SK-N-SH (cell line): ENCODE data around the gene ZNF469. TPM values are rescaled to one million over a fixed set of nuclear protein-coding genes. Genes with fewer than 3 reads are reported as not detected.

Experiments used
- CTCF ChIA-PET: fragments of 300-600, 350-600 bp; formaldehyde crosslinking; extraction: SDS; loops from one replicate; lab custom pipeline; 2021; lab: Yijun Ruan, JAX
- POLR2A ChIA-PET: fragments of 350-600 bp; sonication (Branson Sonifier 250); formaldehyde crosslinking; extraction: SDS; loops from one replicate; lab custom pipeline; 2020; ENCODE audit warnings: antibody characterized with exemption, inconsistent platforms; lab: Yijun Ruan, JAX
- DNase-seq: peaks from one replicate; pipeline ENCODE4 v3.0.0; 2012
- H2AFZ ChIP-seq: fragments of 200-600 bp; sonication (generic); 2 replicates; pipeline ENCODE4 v1.8.1; 2016; ENCODE audit warnings: antibody characterized with exemption, mild to moderate bottlenecking, low read depth
- H3F3A ChIP-seq: fragments of 200-600 bp; sonication (generic); replicated peaks from 2 replicates; pipeline ENCODE3; 2016; ENCODE audit warnings: antibody characterized with exemption, mild to moderate bottlenecking; ENCODE audit not compliant: insufficient read depth
- H3K27ac ChIP-seq, 2 experiments: fragments of 200-500 bp in 1 of 2; fragments of 200-600 bp in 1 of 2; sonication (Bioruptor generic) in 1 of 2; sonication (generic), shearing (Covaris generic) in 1 of 2; 2 replicates each; pipeline versions ENCODE4 v1.5.1 to v1.6.1; 2014 to 2016; ENCODE audit warnings: low read depth in 2 of 2, inconsistent platforms in 1 of 2, low read length in 1 of 2, mild to moderate bottlenecking in 1 of 2, mixed read lengths in 1 of 2
- H3K27me3 ChIP-seq: fragments of 200-600 bp; sonication (generic), shearing (Covaris generic); 2 replicates; pipeline ENCODE4 v1.6.1; 2016; ENCODE audit warnings: mixed run types; ENCODE audit not compliant: insufficient read depth
- H3K36me3 ChIP-seq, 2 experiments: fragments of 200-500 bp in 1 of 2; fragments of 200-600 bp in 1 of 2; sonication (Bioruptor generic) in 1 of 2; sonication (generic) in 1 of 2; replicated peaks in 1 of 2; 2 replicates each; pipeline versions ENCODE3 to v1.5.1; 2014 to 2016; ENCODE audit warnings: low read length in 1 of 2, mild to moderate bottlenecking in 1 of 2; ENCODE audit not compliant: insufficient read depth in 2 of 2, control insufficient read depth in 1 of 2
- H3K4me1 ChIP-seq, 2 experiments: fragments of 200-500 bp in 1 of 2; fragments of 200-600 bp in 1 of 2; sonication (Bioruptor generic) in 1 of 2; sonication (generic), shearing (Covaris generic) in 1 of 2; 2 replicates each; pipeline versions ENCODE4 v1.5.1 to v1.6.1; 2014 to 2016; ENCODE audit warnings: low read depth in 1 of 2, low read length in 1 of 2, mixed run types in 1 of 2; ENCODE audit not compliant: insufficient read depth in 2 of 2, control insufficient read depth in 1 of 2
- H3K4me2 ChIP-seq: fragments of 200-600 bp; sonication (generic), shearing (Covaris generic); 2 replicates; pipeline ENCODE4 v1.6.1; 2017; ENCODE audit warnings: mixed run types
- H3K4me3 ChIP-seq, 2 experiments: fragments of 200-500 bp in 1 of 2; fragments of 200-600 bp in 1 of 2; sonication (Bioruptor generic) in 1 of 2; sonication (generic), shearing (Covaris generic) in 1 of 2; 2 replicates each; pipeline versions ENCODE4 v1.5.1 to v1.8.1; 2014 to 2016; ENCODE audit warnings: low read depth in 2 of 2, inconsistent platforms in 1 of 2, low read length in 1 of 2, mild to moderate bottlenecking in 1 of 2, mixed read lengths in 1 of 2, moderate library complexity in 1 of 2
- H3K79me2 ChIP-seq: fragments of 200-600 bp; sonication (generic); 2 replicates; pipeline ENCODE4 v1.8.1; 2017; ENCODE audit warnings: mild to moderate bottlenecking; ENCODE audit not compliant: insufficient read depth
- H3K9ac ChIP-seq: fragments of 200-600 bp; sonication (generic); 2 replicates; pipeline ENCODE4 v1.6.1; 2017; ENCODE audit warnings: mixed run types
- H3K9me2 ChIP-seq: fragments of 200-600 bp; sonication (generic); 2 replicates; pipeline ENCODE4 v1.6.1; 2017; ENCODE audit warnings: mixed run types
- H3K9me3 ChIP-seq: fragments of 200-600 bp; sonication (generic); 2 replicates; pipeline ENCODE4 v1.6.1; 2017; ENCODE audit warnings: mixed run types, mild to moderate bottlenecking, moderate library complexity
- H4K20me1 ChIP-seq: fragments of 200-600 bp; sonication (generic); 2 replicates; pipeline ENCODE4 v1.6.1; 2017; ENCODE audit warnings: mild to moderate bottlenecking, mixed run types; ENCODE audit not compliant: insufficient read depth
- CTCF ChIP-seq: fragments of 200-600 bp; sonication (generic); IDR thresholded peaks from 2 replicates; pipeline ENCODE4 v1.6.1; 2017; ENCODE audit warnings: antibody characterized with exemption, mild to moderate bottlenecking, moderate library complexity
- EP300 ChIP-seq, 2 experiments: IDR thresholded peaks; 2 replicates each; pipeline versions ENCODE4 v1.4.0 to v1.6.1; 2012; ENCODE audit warnings: borderline replicate concordance in 1 of 2, low read depth in 1 of 2, low read length in 1 of 2
- EZH2phosphoT487 ChIP-seq: fragments of 200-600 bp; sonication (generic); IDR thresholded peaks from 2 replicates; pipeline ENCODE4 v1.6.1; 2017; ENCODE audit warnings: low read depth, mixed run types, mild to moderate bottlenecking, antibody characterized with exemption, moderate library complexity, borderline replicate concordance
- FOXJ3 ChIP-seq: sonication (generic); formaldehyde crosslinking; IDR thresholded peaks from 2 replicates; pipeline ENCODE4 v1.5.1; 2020; ENCODE audit warnings: mild to moderate bottlenecking, missing genetic modification reagents
- IRF3 ChIP-seq: fragments of 150-350 bp; IDR thresholded peaks from 2 replicates; pipeline ENCODE4 v1.6.1; 2016; ENCODE audit warnings: mild to moderate bottlenecking, low read depth, low read length
- MXI1 ChIP-seq: IDR thresholded peaks from 2 replicates; pipeline ENCODE4 v1.6.1; 2012; ENCODE audit warnings: mild to moderate bottlenecking, low read depth, low read length, improper control_type of control experiment
- POLR2AphosphoS5 ChIP-seq: IDR thresholded peaks from 2 replicates; pipeline ENCODE4 v1.6.1; 2012; ENCODE audit warnings: low read depth, low read length
- RAD21 ChIP-seq: IDR thresholded peaks from 2 replicates; pipeline ENCODE4 v1.6.1; 2012; ENCODE audit warnings: mild to moderate bottlenecking, low read length
- RCOR1 ChIP-seq: fragments of 150-350 bp; IDR thresholded peaks from 2 replicates; pipeline ENCODE4 v1.6.1; 2017; ENCODE audit warnings: antibody characterized with exemption, low read length
- RFX5 ChIP-seq: IDR thresholded peaks from 2 replicates; pipeline ENCODE4 v1.6.1; 2012; ENCODE audit warnings: mild to moderate bottlenecking, improper control_type of control experiment, low read length
- RXRA ChIP-seq: IDR thresholded peaks from 2 replicates; pipeline ENCODE4 v1.4.0; 2012; ENCODE audit warnings: low read depth, mild to moderate bottlenecking, borderline replicate concordance
- SIN3A ChIP-seq: IDR thresholded peaks from 2 replicates; pipeline ENCODE4 v1.6.1; 2012; ENCODE audit warnings: low read depth, mild to moderate bottlenecking, low read length, moderate library complexity, borderline replicate concordance
- TAF1 ChIP-seq: IDR thresholded peaks from 2 replicates; pipeline ENCODE4 v1.6.1; 2012; ENCODE audit warnings: low read depth, mild to moderate bottlenecking, low read length, moderate library complexity, borderline replicate concordance
- TEAD4 ChIP-seq: IDR thresholded peaks from 2 replicates; pipeline ENCODE4 v1.4.0; 2012; ENCODE audit warnings: mild to moderate bottlenecking, borderline replicate concordance; ENCODE audit not compliant: insufficient read depth
- USF1 ChIP-seq: IDR thresholded peaks from 2 replicates; pipeline ENCODE4 v1.4.0; 2012; ENCODE audit warnings: low read depth, borderline replicate concordance
- YY1 ChIP-seq: IDR thresholded peaks from 2 replicates; pipeline ENCODE4 v1.4.0; 2012; ENCODE audit warnings: low read depth, mild to moderate bottlenecking
- WGBS: methylation state at CpG from one replicate; pipeline ENCODE4 v1.1.6; 2017; ENCODE audit warnings: low lambda C conversion rate; 5-methylcytosine and 5-hydroxymethylcytosine counted together
- polyA plus RNA-seq, 3 experiments: library from polyadenylated mRNA; depleted of rRNA; stranded (reverse); fragments of >200 nt; gene quantifications; 2 replicates each; pipeline ENCODE4 v1.2.3, GENCODE V29; 2012

Gene ZNF469
- polyA plus RNA-seq, 1 of the 3 experiments (the other 2 are of a cell fraction) = 0.56 TPM

- CTCF ChIA-PET = no interaction called here
- no peak overlapping the region for H2AFZ ChIP-seq
- TF ChIP-seq USF1 (no peak), TEAD4 (no peak), RXRA (no peak), EZH2phosphoT487 (no peak), EP300 (IDR thresholded peaks at IDR 0.05; ENCODE audit: borderline replicate concordance in 1 of 2, low read depth in 1 of 2, low read length in 1 of 2) (no peak), YY1 (no peak), IRF3 (no peak), POLR2AphosphoS5 (no peak), TAF1 (no peak)
- TF ChIP-seq, all 33 proteins: peak for 0
Measured at GRCh38 chr16:88369447-88370008, 13.2 kb upstream of the ZNF469 start.

GRCh38 chr16:88370365-88370764, 12.4 kb upstream of the ZNF469 start:
- Histone ChIP-seq H3K9me2 (no peaks in the 10 kb centered on the region), H3K79me2 (no peaks in the 10 kb centered on the region), H3K27ac (no peak overlapping the region), H3K4me2 (no peak overlapping the region), H3K36me3 (no peaks in the 10 kb centered on the region), H2AFZ (no peak overlapping the region), H3K4me1 (no peaks in the 10 kb centered on the region), H3K9ac (no peak overlapping the region), H3K4me3 (no peak overlapping the region), H3F3A (no peaks in the 10 kb centered on the region), H3K27me3 (no peaks in the 10 kb centered on the region), H4K20me1 (no peaks in the 10 kb centered on the region), H3K9me3 (no peaks in the 10 kb centered on the region)
- ChIA-PET CTCF (interaction anchor here (1.2 kb wide), 1 partner anchor 347 kb away, joined by 3 read pairs; no protein-coding TSS in a partner anchor), POLR2A (interaction anchor here (0.6 kb wide), 1 partner anchor 15 kb away, joined by 4 read pairs; no protein-coding TSS in a partner anchor)
- DNase-seq = no peak
- 63% methylated on average over 8 of the region's 15 CpGs for WGBS
- no peak for TF ChIP-seq IRF3
- no peak for TF ChIP-seq MXI1
- no peak for TF ChIP-seq CTCF
- no peak for TF ChIP-seq RAD21
- no peak for TF ChIP-seq FOXJ3
- no peak for TF ChIP-seq RFX5
- no peak for TF ChIP-seq TEAD4
- TF ChIP-seq RCOR1 = no peak
- TF ChIP-seq USF1 = no peak
- no peak for TF ChIP-seq SIN3A
- no peak for TF ChIP-seq EP300 (IDR thresholded peaks at IDR 0.05; ENCODE audit: borderline replicate concordance in 1 of 2, low read depth in 1 of 2, low read length in 1 of 2)
- TF ChIP-seq TAF1 = no peak
- no peak for TF ChIP-seq POLR2AphosphoS5
- TF ChIP-seq, all 33 proteins: peak for 0

More at GRCh38 chr16:88369447-88370008, 13.2 kb upstream of the ZNF469 start:
- Histone ChIP-seq H4K20me1 (no peaks in the 10 kb centered on the region), H3K4me2 (no peak overlapping the region), H3K9me2 (no peaks in the 10 kb centered on the region), H3K79me2 (no peaks in the 10 kb centered on the region), H3K9ac (no peak overlapping the region), H3K4me3 (no peak overlapping the region), H3K27me3 (no peaks in the 10 kb centered on the region), H3K27ac (no peak overlapping the region), H3K36me3 (no peaks in the 10 kb centered on the region), H3K4me1 (no peaks in the 10 kb centered on the region), H3K9me3 (no peaks in the 10 kb centered on the region), H3F3A (no peaks in the 10 kb centered on the region)
- POLR2A ChIA-PET = no interaction called here
- no peak for DNase-seq
- 78% methylated on average over 12 of the region's 14 CpGs for WGBS
